GM21723 (cell line): ENCODE results near the gene SCAMP1.

Experiments
- ATAC-seq: cut with Tn5 transposase; IDR thresholded peaks from one replicate; pipeline ENCODE4 v1.9.1; 2021; ENCODE audit warnings: mild to moderate bottlenecking, moderate library complexity; ENCODE audit not compliant: unreplicated experiment

SCAMP1 gene

GRCh38 chr5:78492224-78492623 lies 131.8 kb downstream of the SCAMP1 start:
- no peak for ATAC-seq

GRCh38 chr5:78492650-78493049 lies 132.2 kb downstream of the SCAMP1 start:
- no peak for ATAC-seq

GRCh38 chr5:78495800-78496199 lies 135.4 kb downstream of the SCAMP1 start:
- ATAC-seq = no peak

- ATAC-seq = no peak
Measured at GRCh38 chr5:78496373-78496772, 136.0 kb downstream of the SCAMP1 start.

GRCh38 chr5:78497573-78498533 lies 137.4 kb downstream of the SCAMP1 start:
- ATAC-seq = peak; percentile 54

GRCh38 chr5:78499485-78499884 lies 139.1 kb downstream of the SCAMP1 start:
- ATAC-seq = no peak

- ATAC-seq = no peak
Measured at GRCh38 chr5:78500028-78500427, 139.6 kb downstream of the SCAMP1 start.

- ATAC-seq = no peak
Measured at GRCh38 chr5:78500871-78501270, 140.5 kb downstream of the SCAMP1 start.

GRCh38 chr5:78501411-78502352 lies 141.3 kb downstream of the SCAMP1 start:
- no peak for ATAC-seq

GRCh38 chr5:78503958-78504653 lies 143.7 kb downstream of the SCAMP1 start:
- no peak for ATAC-seq

- no peak for ATAC-seq
Measured at GRCh38 chr5:78504704-78505677, 144.6 kb downstream of the SCAMP1 start.

- ATAC-seq = no peak
Measured at GRCh38 chr5:78505860-78506259, 145.4 kb downstream of the SCAMP1 start.

GRCh38 chr5:78506261-78507024 lies 146.0 kb downstream of the SCAMP1 start:
- ATAC-seq = no peak

- ATAC-seq = no peak
Measured at GRCh38 chr5:78507531-78507930, 147.1 kb downstream of the SCAMP1 start.

GRCh38 chr5:78508186-78508765 lies 147.9 kb downstream of the SCAMP1 start:
- no peak for ATAC-seq

- no peak for ATAC-seq
Measured at GRCh38 chr5:78509145-78509865, 148.9 kb downstream of the SCAMP1 start.

- peak; percentile 93 for ATAC-seq
Measured at GRCh38 chr5:78509884-78510769, 149.7 kb downstream of the SCAMP1 start.
